Activated CD8-positive, alpha-beta memory T cell treated with anti-CD3 and anti-CD28 coated beads, Interleukin-2, amount 10 ng/mL, durations not matched to agents 7 days and 5 days (primary cell): ENCODE data around the gene KDM2A. TPM values are rescaled to one million over a fixed set of nuclear protein-coding genes. Genes with fewer than 3 reads are reported as not detected.
A peak's percentile ranks its signal among the peaks of the same experiment; 100 is the strongest.
"Not testable (repeated sequence)": the region's sequence is repeated elsewhere in the genome, so short reads cannot be mapped to it uniquely, and the experiment has no call there.

ENCODE experiments used
- ATAC-seq: fragments of 150-1000 bp; cut with Tn5 transposase; one replicate; pipeline ENCODE4 v1.10.0; 2021; ENCODE audit warnings: moderate library complexity
- CTCF ChIA-PET: fragments of 350-600 bp; sonication (Branson Sonifier 250); formaldehyde crosslinking; loops from one replicate; lab custom pipeline; 2021; ENCODE audit warnings: antibody characterized with exemption; lab: Charles Lee
- DNase-seq: peaks from one replicate; pipeline ENCODE4 v3.0.0-alpha.2; 2020
- H3K27ac Mint-ChIP-seq: one replicate; pipeline ENCODE4 v1.8.0; 2021; ENCODE audit warnings: mild to moderate bottlenecking, mixed read lengths
- H3K27me3 Mint-ChIP-seq: one replicate; pipeline ENCODE4 v1.8.0; 2021; ENCODE audit warnings: mixed read lengths
- H3K36me3 Mint-ChIP-seq: one replicate; pipeline ENCODE4 v1.8.0; 2021; ENCODE audit warnings: mild to moderate bottlenecking, mixed read lengths
- H3K4me1 Mint-ChIP-seq: one replicate; pipeline ENCODE4 v1.8.0; 2021; ENCODE audit warnings: mixed read lengths
- H3K4me3 Mint-ChIP-seq: one replicate; pipeline ENCODE4 v1.8.0; 2021; ENCODE audit warnings: mild to moderate bottlenecking, moderate library complexity, mixed read lengths
- H3K9me3 Mint-ChIP-seq: one replicate; pipeline ENCODE4 v1.8.0; 2022; ENCODE audit warnings: low read depth, mixed read lengths
- total RNA-seq, 2 experiments: library from RNA; stranded (reverse); gene quantifications; one replicate each; pipeline ENCODE4 v1.2.3, GENCODE V29; 2021

Gene KDM2A
- total RNA-seq, 2 experiments from 2014 or later: 93.6 to 116 TPM

DNA sequence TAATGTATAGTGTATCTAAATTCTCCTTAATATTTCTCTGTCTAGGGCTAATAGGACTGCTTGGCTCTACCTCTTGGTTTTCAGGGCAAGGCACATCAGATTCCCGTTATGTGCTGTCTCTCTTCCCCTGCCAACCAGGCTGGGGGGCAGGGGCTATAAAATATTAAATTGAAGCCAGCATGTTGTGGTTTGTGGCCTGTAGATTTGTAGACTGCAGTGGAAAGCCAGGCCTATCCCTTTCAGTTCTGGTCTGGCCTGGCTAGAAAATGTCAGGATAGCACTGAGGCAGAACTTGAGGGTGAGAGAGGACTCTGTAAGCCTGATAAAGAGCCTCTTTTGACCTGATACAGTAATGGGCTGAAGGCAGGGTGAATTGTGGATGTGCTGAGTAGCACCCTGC, 132.8 kb downstream of the KDM2A start:
- ATAC-seq (no peak), DNase-seq (no peak)
- Mint-ChIP-seq H3K27ac (peak overlapping the region; percentile 67), H3K9me3 (no peaks in the 10 kb centered on the region), H3K36me3 (peaks cover 74% of the 10 kb centered on the region), H3K27me3 (no peaks in the 10 kb centered on the region), H3K4me1 (peaks cover 61% of the 10 kb centered on the region), H3K4me3 (no peak overlapping the region)
- CTCF ChIA-PET: interaction anchor here (1.3 to 2.8 kb wide), 7 partner anchors 9 to 31 kb away, joined by 3 to 37 read pairs (median 10); no protein-coding TSS in a partner anchor

DNA sequence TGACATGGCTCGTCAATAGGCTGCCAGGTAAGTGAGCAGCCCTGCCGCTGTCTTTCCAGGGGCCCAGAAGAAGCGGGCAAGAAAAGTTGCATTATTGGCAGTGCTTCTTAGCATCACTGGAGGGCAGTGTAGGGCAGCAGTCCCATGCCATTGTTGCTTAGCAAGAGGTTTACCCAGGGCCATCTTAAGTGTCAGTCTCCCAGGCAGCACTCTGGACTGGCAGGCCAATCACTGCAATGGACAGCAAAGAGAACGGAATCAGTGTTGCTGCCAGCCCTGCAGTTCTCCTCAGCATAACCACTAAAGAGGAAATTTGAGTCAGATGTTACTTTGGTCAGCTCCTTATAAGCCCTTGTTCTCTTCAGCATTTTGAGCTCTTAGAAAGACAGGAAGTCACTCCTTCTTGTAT, 133.8 kb downstream of the KDM2A start:
- DNase-seq (peak; percentile 73), ATAC-seq (peak; percentile 85)
- H3K27ac Mint-ChIP-seq: peak overlapping the region; percentile 58
- H3K27me3 Mint-ChIP-seq: no peaks in the 10 kb centered on the region
- peaks cover 61% of the 10 kb centered on the region for H3K4me1 Mint-ChIP-seq
- H3K36me3 Mint-ChIP-seq: peaks cover 75% of the 10 kb centered on the region
- no peaks in the 10 kb centered on the region for H3K9me3 Mint-ChIP-seq
- CTCF ChIA-PET: interaction anchor here (0.5 to 2.8 kb wide), 19 partner anchors 9 to 170 kb away, joined by 3 to 37 read pairs (median 4); partner anchors contain the start of gene ANKRD13D
- no peak overlapping the region for H3K4me3 Mint-ChIP-seq

DNA sequence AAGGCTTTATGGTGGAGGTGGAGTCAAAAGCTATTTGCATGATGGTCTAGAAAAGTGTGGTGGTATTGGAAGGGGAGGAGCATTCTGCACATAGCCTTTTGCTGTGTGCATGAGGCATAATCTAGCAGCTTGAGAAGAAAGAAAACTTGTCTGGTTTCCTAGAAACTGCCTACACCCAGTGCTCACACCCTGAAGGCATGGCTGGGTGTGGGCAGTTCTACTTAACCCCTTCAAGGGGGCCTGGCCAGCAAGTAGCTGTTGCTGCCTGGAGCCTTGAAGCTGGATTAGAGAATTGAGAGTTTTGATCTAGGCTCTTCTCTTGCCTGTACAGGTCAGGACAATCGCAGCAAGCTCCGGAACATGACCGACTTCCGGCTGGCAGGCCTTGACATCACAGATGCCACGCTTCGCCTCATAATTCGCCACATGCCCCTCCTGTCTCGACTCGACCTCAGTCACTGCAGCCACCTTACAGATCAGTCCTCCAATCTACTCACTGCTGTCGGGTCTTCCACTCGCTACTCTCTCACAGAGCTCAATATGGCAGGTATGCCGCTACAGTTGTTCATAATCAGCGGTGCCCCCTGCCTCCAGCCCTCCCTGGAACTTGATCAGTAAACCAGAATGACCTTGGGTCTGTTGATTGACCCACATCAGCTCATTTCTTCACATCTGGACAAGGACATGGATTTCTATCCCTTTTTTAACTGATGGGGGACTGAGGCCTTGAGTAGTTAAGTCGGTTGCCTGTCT, 135.0 kb downstream of the KDM2A start:
- DNase-seq (no peak), ATAC-seq (no peak)
- Mint-ChIP-seq H3K36me3 (peaks cover 63% of the 10 kb centered on the region), H3K27ac (peak overlapping the region; percentile 13), H3K9me3 (no peaks in the 10 kb centered on the region), H3K27me3 (no peaks in the 10 kb centered on the region), H3K4me3 (no peak overlapping the region), H3K4me1 (peaks cover 62% of the 10 kb centered on the region)
- CTCF ChIA-PET: interaction anchor here (1.2 to 2.8 kb wide), 14 partner anchors 8 to 172 kb away, joined by 3 to 37 read pairs (median 4); no protein-coding TSS in a partner anchor

DNA sequence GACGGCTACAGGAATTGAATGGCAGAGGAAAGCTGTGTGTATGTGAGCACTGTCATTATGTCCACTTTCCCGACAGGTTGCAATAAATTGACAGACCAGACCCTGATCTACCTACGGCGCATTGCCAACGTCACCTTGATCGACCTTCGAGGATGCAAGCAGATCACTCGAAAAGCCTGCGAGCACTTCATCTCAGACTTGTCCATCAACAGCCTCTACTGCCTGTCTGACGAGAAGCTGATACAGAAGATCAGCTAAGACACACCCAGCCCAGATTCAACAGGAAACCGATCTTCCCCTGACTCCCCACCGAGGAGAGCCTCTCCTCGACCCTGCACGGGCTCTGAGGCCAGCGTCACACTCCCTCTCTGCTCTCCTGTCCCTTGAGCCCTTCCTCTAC, 135.7 kb downstream of the KDM2A start:
- no peak for DNase-seq

DNA sequence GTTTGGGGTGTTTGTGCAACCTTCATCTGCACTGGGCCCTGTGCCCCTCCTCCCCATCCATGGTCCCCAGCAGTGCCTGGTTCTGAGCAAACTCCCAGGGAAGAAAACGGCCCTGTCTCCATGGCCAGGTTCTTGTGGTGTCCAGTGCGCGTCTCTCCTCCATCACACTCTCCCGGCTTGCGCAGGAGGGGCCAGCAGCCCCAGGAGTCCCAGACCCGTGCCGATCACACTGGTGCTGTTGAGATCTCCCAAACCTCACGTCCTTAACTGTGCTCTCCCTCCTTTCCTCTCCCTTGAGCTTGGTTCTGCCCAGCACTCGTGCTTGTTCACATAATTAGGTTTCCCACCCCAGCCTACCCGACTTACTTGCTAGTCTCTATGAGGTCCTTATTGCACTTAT, 136.3 kb downstream of the KDM2A start:
- no peak for ATAC-seq
- H3K4me3 Mint-ChIP-seq: no peak overlapping the region
- CTCF ChIA-PET: interaction anchor here (1.7 kb wide), 1 partner anchor 127 kb away, joined by 3 read pairs; no protein-coding TSS in a partner anchor
- peaks cover 51% of the 10 kb centered on the region for H3K4me1 Mint-ChIP-seq
- H3K27me3 Mint-ChIP-seq: no peaks in the 10 kb centered on the region
- H3K27ac Mint-ChIP-seq: no peak overlapping the region
- no peak for DNase-seq
- no peaks in the 10 kb centered on the region for H3K9me3 Mint-ChIP-seq
- peaks cover 50% of the 10 kb centered on the region for H3K36me3 Mint-ChIP-seq

More for the DNA sequence above, 135.7 kb downstream of the KDM2A start:
- CTCF ChIA-PET: interaction anchor here (1.7 to 2.8 kb wide), 5 partner anchors 7 to 128 kb away, joined by 3 to 37 read pairs (median 11); no protein-coding TSS in a partner anchor
- Mint-ChIP-seq H3K4me1 (peaks cover 57% of the 10 kb centered on the region), H3K27me3 (no peaks in the 10 kb centered on the region), H3K4me3 (no peak overlapping the region), H3K27ac (peak overlapping the region; percentile 3), H3K36me3 (peaks cover 55% of the 10 kb centered on the region), H3K9me3 (no peaks in the 10 kb centered on the region)
- ATAC-seq: no peak

DNA sequence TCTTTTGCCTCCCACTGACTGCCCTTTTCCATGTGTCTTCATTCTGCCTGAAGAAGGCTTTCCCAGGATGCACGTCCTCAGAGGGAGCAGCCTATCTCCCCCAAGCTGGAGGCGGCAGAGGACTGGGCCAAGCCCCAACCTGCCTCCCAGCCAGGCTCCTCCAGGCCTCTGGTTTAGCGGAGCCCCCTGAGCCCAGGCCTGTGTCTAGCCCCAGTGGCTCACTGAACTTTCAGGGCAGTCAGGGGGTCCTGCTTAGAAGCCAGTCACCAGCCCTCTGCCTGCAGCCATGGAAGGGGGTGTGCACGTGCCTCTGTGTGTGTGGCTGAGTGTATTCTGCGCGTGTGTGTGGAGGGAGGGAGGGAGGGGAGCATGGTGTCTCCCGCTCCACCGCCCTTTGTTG, 136.8 kb downstream of the KDM2A start:
- no peak for DNase-seq
- ATAC-seq: no peak
- H3K27ac Mint-ChIP-seq: no peak overlapping the region
- no peak overlapping the region for H3K4me3 Mint-ChIP-seq
- CTCF ChIA-PET: no interaction called here
- no peaks in the 10 kb centered on the region for H3K9me3 Mint-ChIP-seq
- H3K27me3 Mint-ChIP-seq: no peaks in the 10 kb centered on the region
- peaks cover 48% of the 10 kb centered on the region for H3K4me1 Mint-ChIP-seq
- H3K36me3 Mint-ChIP-seq: peaks cover 45% of the 10 kb centered on the region

DNA sequence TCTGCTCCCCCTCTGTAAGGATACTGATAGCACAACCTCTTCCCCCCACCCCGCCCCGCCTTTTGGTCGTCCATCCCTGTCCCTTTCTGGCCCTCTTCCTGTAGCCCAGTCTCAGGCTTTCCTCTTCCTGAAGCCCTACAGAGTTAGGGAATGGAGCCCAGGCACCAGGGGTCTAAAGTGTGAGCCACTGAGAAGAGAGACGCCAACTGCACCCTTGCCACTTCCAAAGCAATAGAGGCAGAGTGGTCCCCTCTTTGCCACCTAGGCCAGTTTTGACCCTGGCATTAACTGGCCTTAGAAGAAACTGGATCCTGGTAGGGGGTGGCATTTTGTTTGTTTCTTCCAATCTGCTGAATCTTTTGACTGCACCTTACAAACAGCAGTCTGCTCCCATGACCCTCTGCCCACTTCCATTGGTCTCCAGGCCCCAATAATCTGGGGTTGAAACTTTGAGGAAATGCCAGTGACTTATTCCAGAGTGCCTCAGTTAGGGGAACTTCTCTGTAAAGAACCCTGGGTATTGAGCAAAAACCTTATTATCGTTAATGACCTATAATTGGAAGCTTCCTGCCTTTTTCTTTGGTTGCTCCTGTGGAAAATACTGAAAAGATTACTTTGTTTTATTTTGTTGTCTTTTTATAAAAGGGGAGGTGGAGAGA, 137.5 kb downstream of the KDM2A start:
- CTCF ChIA-PET: no interaction called here
- no peak for DNase-seq
- H3K27me3 Mint-ChIP-seq: no peaks in the 10 kb centered on the region
- H3K27ac Mint-ChIP-seq: peak overlapping the region; percentile 30
- no peaks in the 10 kb centered on the region for H3K9me3 Mint-ChIP-seq
- peaks cover 40% of the 10 kb centered on the region for H3K36me3 Mint-ChIP-seq
- no peak for ATAC-seq
- no peak overlapping the region for H3K4me3 Mint-ChIP-seq
- peaks cover 43% of the 10 kb centered on the region for H3K4me1 Mint-ChIP-seq

DNA sequence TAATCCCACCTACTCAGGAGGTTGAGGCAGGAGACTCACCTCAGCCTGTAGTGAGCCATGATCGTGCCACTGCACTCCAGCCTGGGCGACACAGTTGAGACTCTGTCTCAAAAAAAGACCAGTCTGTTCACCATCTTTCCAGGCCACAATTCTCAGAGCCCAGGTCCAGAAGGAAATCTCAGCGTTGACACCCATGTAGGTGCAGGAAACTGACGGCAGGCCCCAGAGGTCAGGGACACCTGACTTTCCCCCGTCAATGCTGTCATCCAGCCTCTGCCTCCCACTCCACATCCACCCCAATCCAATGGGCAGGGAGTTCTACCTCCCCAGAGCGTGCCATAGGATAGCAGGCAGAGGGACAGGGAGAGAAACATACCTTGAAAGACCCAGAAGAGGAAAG, 141.3 kb downstream of the KDM2A start:
- no peaks in the 10 kb centered on the region for H3K9me3 Mint-ChIP-seq
- no peak for ATAC-seq
- CTCF ChIA-PET: interaction anchor here (0.7 to 4.1 kb wide), 2 partner anchors 121 to 758 kb away, joined by 3 to 21 read pairs; no protein-coding TSS in a partner anchor
- H3K27me3 Mint-ChIP-seq: peaks cover 4% of the 10 kb centered on the region
- peaks cover 43% of the 10 kb centered on the region for H3K4me1 Mint-ChIP-seq
- H3K27ac Mint-ChIP-seq: no peak overlapping the region
- peaks cover 15% of the 10 kb centered on the region for H3K36me3 Mint-ChIP-seq
- no peak for DNase-seq
- no peak overlapping the region for H3K4me3 Mint-ChIP-seq

DNA sequence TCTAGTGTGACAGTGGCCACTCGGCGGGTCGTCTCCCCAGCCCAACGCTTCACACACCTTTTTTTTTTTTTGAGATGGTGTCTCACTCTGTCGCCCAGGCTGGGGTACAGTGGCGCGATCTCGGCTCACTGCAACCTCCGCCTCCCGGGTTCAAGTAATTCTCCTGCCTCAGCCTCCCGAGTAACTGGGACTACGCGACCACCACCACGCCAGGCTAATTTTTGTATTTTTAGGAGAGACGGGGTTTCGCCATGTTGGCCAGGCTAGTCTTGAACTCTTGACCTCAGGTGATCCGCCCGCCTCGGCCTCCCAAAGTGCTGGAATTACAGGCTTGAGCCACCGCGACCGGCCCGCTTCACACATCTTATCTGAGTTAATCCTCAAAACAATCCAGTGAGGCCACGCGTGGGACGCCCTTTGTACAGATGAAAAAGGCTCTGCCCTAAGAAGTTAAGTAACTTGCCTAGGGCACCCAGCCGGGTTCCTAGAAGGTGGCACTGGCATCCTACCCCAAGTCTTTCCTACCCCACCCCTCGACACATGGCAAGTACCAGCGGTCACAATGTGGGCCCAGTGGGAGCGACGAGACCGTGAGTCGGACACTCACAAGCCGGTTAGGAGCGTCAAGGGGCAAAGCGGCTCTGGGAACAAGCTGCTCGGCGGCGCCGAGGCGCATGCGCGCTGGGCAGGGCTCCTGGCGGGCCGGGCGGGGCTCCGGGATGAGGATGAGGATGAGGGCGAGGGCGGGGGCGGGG, 142.0 kb downstream of the KDM2A start:
- H3K4me3 Mint-ChIP-seq: peak overlapping the region; percentile 40
- peaks cover 49% of the 10 kb centered on the region for H3K4me1 Mint-ChIP-seq
- H3K27ac Mint-ChIP-seq, H3K36me3 Mint-ChIP-seq, ATAC-seq, H3K27me3 Mint-ChIP-seq, H3K9me3 Mint-ChIP-seq: not testable (repeated sequence)
- peak; percentile 66 for DNase-seq
- CTCF ChIA-PET: interaction anchor here (0.7 to 4.9 kb wide), 18 partner anchors 8 to 322 kb away, joined by 3 to 153 read pairs (median 10); partner anchors contain the start of genes ANKRD13D, CLCF1, POLD4 and PPP1CA

DNA sequence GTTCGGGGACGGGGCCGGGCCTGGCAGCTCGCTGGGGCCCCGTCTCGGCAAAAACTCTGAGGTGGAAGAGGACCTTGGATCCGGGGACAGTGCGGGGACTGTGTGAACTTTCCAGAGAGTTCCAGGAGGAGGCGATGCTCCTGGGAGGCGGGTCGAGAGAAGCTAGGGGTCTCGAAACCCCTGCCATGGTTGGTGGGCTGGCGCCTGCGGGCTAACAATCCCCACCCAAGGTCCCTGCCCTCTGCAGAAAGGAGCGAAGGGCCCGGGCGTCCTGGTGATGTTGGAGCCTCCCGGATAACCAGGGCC, 142.5 kb downstream of the KDM2A start:
- no peaks in the 10 kb centered on the region for H3K9me3 Mint-ChIP-seq
- peaks cover 50% of the 10 kb centered on the region for H3K4me1 Mint-ChIP-seq
- no peak overlapping the region for H3K4me3 Mint-ChIP-seq
- no peak overlapping the region for H3K27ac Mint-ChIP-seq
- DNase-seq (no peak), ATAC-seq (no peak)
- CTCF ChIA-PET: interaction anchor here (0.7 to 4.9 kb wide), 26 partner anchors 8 to 321 kb away, joined by 3 to 153 read pairs (median 8); partner anchors contain the start of genes ANKRD13D, CLCF1, POLD4 and PPP1CA
- H3K27me3 Mint-ChIP-seq: peaks cover 4% of the 10 kb centered on the region
- H3K36me3 Mint-ChIP-seq: peaks cover 8% of the 10 kb centered on the region

DNA sequence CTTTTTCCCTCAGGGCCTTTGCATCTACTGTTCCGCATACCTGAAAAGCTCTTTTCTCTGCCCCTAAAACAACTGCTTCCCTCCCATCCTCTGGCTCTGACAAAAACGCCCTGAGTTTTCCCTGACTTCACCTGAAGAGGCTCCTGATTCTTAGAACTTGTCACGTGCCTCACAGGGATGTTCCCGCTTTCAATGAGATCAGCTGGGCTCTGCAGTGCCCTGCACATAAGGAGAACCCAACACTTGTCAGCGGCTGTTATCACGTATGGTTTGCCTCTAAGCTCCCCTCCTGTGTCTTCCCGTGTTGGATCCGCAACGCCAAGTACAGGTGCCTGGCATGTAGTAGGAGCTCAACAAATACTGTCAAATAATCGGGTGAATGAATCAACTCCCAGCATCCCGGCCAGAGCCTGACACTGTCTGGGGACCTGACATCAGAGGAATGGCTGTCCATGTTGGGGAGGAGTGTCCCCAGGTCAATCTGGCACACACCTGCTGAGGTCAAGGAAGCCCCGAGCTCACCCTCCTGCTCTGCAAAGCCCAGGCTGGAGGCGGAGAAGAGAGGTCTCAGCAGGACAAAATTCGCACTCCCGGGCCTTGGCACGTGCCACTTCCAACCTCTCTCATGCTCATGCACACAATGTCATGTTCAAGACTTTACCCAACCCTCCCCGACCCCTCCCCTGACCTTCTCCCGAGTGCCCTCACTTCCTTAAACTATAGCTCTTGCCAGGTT, 143.1 kb downstream of the KDM2A start:
- Mint-ChIP-seq H3K4me1 (peaks cover 50% of the 10 kb centered on the region), H3K9me3 (no peaks in the 10 kb centered on the region), H3K27me3 (peaks cover 4% of the 10 kb centered on the region), H3K27ac (peak overlapping the region; percentile 77), H3K4me3 (peak overlapping the region; percentile 24), H3K36me3 (peaks cover 4% of the 10 kb centered on the region)
- ATAC-seq (no peak), DNase-seq (no peak)
- CTCF ChIA-PET: interaction anchor here (0.7 to 4.9 kb wide), 34 partner anchors 9 to 321 kb away, joined by 3 to 153 read pairs (median 4); partner anchors contain the start of genes ANKRD13D, CLCF1, POLD4 and PPP1CA
